PFSK-1 (cell line): ENCODE results near the gene NUDT6.

Experiments
- POLR2AphosphoS5 ChIP-seq: IDR thresholded peaks from 2 replicates; pipeline ENCODE4 v1.6.1; 2012; ENCODE audit warnings: low read depth, mild to moderate bottlenecking, control low read depth, low read length, moderate library complexity
- SIN3A ChIP-seq: IDR thresholded peaks from 2 replicates; pipeline ENCODE4 v1.6.1; 2012; ENCODE audit warnings: mild to moderate bottlenecking, low read length, moderate library complexity, borderline replicate concordance; ENCODE audit not compliant: insufficient read depth
- TAF1 ChIP-seq: IDR thresholded peaks from 2 replicates; pipeline ENCODE4 v1.6.1; 2012; ENCODE audit warnings: low read length, control low read depth, borderline replicate concordance; ENCODE audit not compliant: insufficient read depth

DNA sequence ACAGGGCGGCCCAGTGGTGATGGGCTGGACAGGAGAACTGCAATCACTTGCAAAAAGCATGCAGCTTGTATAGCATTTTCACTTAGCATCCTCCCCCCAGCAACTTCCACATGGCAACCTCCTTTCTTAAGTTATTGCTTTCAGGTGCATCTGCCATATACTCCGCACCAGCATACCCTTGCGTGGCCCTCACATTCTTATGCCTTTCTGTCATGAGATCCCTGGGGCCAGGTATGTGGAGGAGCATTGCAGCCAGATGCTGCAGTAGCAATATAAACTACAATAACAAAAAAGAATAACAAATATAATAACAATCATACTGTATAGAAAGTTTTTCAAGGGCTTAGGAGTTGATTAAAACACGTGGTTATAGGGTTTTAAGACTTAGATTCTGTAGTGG lies 26.3 kb upstream of the NUDT6 start:
- no peak for TF ChIP-seq TAF1
- TF ChIP-seq POLR2AphosphoS5 = no peak
- TF ChIP-seq SIN3A = no peak
